HG03066 (cell line): ENCODE data around the gene DTNA.

Experiments
- ATAC-seq: cut with Tn5 transposase; IDR thresholded peaks from one replicate; pipeline ENCODE4 v1.9.1; 2021; ENCODE audit warnings: low read depth; ENCODE audit not compliant: unreplicated experiment

DTNA gene

DNA sequence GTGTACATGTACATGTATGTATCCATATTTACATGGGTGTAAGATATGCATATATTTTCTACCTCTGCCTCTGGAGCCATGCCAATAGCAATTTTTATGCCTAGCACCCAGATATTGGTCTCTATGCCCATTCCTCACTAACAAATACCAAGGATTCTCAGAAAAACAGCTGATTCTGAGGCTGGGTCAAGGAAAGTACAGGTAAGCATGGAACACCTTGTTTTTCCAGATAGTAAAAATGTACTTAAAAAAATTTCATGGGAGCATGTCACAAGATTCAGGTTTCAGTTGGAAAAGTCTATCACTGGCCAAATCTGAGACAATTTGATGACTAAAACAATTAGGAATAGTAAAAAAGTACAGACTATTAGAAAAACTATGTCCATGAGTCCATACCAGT, 216.6 kb downstream of the DTNA start:
- ATAC-seq, result no peak

DNA sequence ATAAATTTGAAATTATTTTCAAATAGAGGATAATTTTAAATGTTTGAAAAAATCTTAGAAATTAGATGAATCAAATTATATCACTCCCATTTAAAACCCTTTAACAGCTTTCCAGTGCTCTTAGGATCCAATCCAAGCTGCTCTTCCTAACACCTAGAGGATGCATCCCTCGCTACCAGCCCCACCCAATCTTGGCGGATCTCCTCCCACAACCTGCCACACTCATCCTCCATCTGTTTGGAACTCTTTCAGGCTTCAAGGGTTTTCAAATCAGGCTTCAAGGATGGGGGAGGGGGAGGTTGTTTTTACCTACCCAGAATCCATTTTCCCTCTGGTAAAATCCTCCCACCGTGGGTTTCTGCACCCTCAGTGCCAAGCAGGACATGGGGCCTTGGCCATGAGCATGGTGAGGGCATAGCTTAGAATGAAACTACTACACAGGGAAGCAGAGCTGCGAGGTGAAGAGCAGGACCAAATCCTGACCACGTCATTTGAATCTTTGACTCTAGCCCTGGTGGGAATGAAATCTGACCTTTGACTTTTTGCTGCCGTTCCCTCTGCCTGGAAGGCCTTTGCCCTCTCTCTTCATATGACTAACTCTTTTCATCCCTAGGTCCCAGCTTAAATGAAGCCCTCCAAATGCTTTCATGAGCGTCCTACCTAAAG, 218.1 kb downstream of the DTNA start:
- ATAC-seq, result no peak

DNA sequence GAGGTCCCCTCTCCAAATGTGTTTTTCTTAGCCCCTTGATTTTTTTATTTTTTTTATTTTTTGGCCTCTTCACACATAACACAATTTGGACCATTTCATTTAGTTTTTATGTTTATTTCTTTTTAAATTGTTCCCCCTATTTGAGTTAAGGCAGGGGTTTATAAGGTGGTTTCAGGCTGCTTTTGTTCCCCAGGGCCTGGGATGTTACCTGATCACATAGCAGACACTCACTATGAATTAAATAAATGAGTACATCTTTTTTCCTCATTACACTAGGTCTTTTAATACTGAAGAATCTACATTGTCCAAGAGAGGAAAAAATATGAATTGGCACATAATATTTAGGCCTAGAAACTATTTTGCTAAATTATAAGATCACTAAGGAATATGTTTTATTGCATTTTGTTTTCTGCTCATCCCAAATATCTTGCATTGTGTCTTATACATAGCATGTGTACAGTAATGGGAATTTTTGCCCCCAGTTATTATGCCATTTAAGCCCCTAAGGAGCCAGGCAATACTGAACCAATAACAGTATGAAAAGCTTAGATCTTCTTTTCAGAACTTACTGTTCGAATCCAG, 218.7 kb downstream of the DTNA start:
- no peak for ATAC-seq

- ATAC-seq, result no peak
Measured at GRCh38 chr18:34929336-34929780, 219.3 kb downstream of the DTNA start.

DNA sequence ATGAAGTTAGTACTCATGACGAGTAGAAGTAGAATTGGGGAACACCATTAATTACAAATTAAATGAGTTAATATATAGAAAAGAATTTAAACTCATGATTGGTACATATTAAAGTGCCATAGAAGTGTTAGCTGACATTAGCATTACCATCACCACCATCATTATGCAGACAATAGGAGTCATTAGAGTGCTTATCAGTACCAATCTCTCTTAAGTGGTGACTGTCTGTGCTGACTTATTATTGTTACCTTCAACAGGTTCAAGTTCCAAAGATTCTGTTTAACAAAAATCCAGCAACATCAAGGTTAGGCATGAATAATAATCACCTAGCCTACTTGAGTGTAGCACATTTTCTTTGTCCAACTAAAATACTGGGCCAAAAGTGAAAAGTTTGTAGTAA, 222.3 kb downstream of the DTNA start:
- no peak for ATAC-seq

DNA sequence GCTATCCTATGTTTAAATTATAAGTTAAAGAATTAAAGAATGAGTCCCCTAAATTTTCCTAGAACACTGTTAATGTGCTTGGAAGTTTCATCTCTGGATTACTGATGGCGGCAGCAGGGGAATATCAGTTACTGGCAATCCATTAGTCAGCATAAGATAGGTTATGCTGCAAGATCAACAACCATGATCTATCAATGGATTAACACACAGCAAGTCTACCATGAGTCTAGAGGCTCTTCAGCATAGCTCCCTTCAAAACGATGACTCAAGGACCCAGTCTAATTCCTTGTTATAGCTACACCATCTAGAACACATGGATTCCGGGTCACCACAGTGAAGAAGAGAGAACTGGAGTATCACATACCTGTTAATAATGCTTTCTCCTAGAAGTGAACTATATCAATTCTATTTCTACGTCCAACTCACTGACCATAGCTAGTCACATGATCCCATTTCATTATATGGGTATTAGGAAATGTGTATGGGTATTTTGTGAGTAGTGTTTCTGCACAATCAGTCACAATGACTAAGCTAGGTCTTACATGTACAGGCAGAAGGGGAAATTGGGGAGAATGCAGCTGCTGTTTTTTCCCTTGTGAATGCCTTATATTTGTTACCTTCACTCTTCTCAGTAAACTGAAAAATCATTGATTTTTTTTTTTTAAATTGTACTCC, 222.8 kb downstream of the DTNA start:
- ATAC-seq, result no peak

- no peak for ATAC-seq
Measured at GRCh38 chr18:34933909-34934661, 224.0 kb downstream of the DTNA start.

DNA sequence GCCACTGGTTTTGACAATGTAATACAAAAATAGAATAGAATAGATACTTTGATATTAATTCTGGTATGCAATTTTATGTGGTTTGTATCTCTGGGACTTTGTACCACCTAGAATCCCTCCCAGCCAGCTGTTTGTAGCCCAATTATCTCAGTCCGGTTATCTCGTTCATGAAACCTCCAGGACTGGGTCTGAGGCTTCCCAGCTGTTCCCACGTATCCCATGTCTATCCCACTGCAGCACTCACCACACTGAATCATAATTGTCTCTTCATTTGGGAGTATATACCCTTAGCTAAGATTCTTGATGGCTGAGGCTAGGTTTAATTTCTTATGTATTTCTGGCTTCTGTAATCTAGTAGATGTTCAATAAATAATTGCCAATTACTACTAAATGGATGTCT, 226.7 kb downstream of the DTNA start:
- no peak for ATAC-seq

- ATAC-seq, result no peak
Measured at GRCh38 chr18:34938090-34938489, 228.0 kb downstream of the DTNA start.
